ENCODE results near the gene ZMYND10.

The ZMYND10 gene

DNA sequence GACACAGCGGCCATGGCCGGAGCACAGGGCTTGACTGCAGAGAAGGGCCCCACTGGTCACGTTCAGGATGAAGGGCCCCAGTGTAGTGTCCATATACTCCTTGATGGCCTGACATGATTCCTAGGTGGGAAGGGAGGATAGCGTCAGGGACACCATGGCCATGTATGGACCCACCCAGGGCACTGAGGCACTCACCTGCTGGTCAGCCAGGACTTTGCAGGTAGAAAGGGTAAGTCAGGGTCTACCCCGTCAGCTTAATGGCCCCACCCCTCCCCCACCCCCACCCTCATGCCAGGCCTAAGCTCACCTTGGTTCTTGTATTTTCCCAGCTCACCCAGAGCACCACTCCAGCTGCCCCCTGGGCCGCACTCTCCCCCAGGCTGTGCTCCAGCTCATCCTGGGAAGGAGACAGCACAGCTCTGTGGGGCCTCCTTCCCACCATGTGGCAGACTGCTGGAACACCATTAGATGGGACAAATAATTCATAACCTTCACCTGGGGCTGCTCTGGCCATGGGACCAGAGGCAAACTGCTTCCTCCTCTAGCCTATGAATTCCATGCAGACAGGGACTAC, 44.8 kb downstream of the ZMYND10 start:
- DNase-seq: no peak

DNA sequence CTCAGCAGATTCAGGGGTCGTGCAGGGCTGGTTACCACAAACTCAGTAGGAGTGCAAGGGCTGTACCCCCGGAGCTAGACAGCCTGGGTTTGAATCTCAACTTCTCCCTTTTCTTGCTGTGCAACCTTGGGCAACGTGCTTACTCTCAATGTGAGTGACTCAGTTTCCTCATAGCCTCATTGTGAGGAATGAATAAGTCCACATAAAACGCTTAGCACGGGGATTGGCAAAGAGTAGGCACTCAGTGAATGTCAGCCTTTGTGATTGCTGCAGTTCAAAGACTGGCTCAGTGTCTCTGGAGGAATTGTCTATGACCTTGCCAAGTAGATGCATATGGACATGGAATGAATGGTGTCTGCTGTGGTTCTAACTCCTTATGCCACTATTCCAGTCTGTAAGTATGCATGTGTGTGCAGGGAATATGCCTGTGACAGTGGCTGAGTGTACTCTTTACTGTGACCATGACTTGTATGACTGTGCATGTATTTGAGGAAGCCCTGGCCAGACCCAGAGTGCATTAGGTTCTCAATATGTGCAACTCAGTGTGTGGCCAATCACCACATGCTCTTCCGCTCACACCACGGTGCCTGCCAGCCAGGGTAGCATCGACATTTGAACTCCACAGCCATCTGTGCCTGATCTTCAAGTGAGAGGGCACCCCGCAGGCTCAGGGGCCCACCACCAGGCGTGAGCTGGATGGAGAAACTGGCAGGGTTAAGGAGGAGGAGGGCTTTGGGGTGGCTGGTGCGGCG, 45.4 kb downstream of the ZMYND10 start:
- no peak for DNase-seq

DNA sequence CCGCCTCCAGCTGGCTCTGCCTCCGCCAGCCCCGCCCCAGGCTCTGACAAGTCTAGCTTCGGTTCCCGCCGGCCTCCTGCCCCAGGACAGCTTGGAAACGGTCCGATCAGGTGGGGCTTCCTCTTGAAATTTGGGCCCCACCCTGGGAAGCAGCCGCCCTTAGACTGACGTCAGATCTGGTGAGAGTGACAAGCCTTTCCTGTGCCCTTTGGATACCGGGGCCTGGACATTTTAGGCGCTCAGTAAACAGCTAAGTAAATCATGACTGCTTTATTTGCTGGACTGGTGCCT, 45.9 kb downstream of the ZMYND10 start:
- DNase-seq: no peak

DNA sequence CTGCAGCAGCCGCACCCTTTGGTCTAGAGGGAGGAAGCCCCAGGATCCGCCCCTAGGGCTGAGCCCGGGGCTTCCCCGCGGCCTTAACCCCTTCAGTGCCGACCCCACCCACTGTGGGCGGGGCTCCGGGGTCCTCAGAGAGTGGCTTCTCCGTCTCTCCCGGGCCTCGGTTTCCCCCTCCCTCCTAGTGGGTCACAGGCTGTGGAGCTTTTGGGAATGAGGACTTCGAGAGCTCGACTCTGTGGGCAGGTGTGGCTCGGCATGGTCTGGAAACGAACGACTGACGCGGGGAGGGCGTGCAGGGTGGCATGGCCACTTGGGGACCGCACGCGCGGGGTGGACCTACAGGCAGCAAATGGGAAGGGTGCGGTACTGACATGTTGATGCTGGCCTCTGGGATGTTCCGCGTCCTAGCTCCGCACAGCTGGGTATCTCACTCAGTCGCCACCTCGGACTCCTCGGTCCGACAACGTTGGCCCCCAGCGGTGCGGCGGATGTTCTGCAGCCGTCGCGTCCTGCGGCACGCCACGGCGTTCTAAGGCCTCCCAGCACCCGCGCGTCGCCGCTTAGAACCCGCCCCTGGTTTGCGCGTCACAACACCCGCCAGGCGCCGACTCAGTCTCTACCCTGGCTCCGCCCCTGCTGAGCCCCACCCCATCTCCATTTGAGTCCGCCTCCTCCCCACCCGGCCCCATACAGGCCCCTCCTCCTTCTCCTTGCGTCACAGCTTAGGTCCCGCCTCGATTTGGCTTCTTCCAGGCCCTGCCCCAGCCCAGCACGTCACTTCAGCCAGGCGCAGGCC, 46.5 kb downstream of the ZMYND10 start, which contains the start of the genes HYAL3 and NAA80:
TSS of gene HYAL3 (minus strand) at position 570 of the 802 bp plus-strand sequence. CDS start 3,803 bp downstream, outside the sequence.
TSS of gene NAA80 (minus strand) at position 570 of the 802 bp plus-strand sequence. CDS start 1,942 bp downstream, outside the sequence.
- DNase-seq: peak; percentile 97 to 98

DNA sequence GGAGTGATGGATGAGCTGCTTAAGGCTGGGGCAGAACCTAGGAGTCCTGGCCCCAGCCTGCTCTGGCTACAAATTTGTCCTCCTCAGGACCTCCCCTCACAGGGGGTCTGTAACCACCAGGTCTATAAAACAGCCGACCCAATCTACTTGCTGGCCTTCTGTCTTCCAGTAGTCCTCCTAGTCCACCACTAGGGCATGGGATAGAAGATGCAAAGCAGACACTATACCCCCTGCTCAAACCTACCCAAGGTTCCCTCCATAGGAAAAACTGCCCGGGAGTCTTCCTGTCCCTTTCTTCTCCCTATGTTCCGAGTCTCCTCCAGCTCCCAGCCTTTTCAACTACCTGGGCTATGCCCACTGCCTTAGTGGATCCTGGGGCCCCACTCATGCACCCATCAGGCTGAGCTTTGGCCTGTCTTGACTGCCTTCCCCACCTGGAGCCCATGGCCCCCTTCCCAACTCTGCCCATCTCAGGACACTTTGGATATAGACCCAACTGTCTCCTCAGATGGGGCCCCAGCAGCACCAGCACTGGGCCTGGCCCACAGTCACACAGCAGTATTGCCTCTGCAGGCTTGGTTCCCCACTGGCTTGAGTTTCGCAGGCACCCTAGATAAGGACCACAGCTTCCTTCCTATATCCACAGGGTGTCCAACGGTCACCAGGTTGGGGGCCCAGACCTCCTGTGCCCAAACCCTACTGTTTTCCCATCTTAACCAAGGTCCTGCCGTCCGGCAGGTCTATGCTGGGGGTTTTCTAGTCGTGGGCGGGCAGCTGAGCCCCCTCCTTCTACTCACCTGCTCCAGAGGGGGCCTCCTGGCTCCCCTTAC, 47.4 kb downstream of the ZMYND10 start:
- peak in 1 of 2 experiments; percentile 34 for DNase-seq

DNA sequence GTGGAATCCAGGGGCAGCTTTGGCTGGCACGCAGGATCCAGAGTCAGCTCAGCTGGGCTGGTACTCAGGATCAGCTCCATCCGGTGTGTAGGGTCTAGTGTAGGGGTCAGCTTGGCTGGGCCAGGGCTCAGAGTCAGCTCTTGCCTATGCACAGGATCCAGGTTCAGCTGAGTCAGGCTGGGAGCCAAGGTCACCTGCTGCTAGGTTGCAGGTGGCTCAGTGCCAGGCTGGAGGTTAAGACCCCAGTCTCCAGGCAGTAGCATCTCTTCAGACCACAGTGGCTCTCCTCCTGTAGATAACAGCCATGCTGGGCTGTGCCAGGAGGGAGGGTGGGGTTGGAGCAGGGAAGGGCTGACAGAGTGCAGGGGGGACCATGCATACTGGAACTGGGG, 48.2 kb downstream of the ZMYND10 start:
- no peak for DNase-seq

DNA sequence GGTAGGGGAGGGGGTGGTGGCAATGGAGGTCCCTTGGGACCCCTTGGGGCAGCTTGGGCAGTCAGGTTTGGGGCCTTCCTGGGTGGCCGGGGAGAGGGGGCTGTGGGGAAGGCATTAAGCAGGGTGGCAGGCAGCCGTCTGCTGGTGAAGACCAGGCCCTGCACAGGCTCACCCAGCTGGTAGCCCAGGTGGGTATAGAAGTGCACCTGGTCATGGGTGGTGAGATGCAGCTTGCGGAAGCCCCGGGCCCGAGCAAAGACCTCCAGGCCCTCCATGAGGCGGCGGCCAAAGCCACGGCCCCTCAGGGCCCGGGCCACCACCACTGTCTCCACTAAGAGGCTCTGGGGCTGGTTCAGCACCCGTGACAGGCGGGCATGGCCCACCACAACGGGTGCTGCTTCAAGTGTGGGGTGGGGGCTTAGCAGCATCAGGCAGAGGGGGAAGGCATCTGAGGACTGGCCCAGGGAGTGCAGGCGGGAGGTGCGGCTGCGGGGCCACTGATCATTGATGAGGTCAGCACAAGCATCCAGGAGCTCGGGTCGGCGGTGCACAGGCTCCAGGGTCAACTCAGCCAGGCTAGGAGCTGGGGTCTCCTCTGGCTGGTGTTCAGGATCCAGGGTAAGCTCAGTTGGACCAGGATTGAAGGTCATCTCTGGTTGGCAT, 48.7 kb downstream of the ZMYND10 start:
- DNase-seq: no peak

DNA sequence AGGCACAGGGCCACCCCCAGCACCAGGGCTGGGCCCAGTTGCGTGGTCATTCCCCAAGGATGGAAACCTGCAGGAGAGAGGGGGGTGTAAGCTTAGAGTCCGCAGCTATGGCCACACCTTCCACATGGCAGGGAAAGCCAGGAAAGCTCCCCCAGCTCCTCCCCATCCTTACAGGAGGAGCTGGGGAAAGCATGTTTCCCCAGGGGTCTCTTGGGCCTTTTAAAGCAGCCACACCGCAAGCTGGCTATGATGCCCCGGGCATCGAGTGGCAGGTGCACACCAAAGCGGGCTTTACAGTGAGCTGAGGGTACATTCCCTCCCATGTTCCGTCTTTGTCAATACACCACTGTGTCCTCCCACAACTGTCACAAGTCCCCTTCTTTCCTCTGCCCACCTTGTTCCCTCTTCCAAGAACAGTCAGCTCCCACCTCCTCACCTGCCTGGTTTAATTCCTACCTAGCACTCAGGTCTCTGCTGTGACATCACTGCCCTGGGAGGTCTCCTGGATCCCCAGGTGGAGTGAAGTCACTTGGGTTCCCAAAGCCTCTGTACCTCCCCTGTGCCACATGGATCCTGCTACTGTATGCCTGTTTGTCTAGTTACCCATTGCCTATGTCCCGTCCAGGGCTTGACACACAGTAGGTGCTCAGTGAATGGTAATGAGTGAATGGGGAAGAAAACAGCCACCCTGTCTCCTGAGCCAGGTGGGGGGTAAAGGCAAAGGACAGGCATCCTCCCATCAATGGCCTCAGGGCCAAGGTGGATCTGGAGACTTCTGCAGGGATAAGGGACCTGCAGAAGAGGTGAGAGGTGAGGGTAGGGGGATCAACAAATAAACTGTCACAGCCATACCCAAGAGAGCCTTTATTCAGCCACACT, 49.7 kb downstream of the ZMYND10 start:
- no peak for DNase-seq

DNA sequence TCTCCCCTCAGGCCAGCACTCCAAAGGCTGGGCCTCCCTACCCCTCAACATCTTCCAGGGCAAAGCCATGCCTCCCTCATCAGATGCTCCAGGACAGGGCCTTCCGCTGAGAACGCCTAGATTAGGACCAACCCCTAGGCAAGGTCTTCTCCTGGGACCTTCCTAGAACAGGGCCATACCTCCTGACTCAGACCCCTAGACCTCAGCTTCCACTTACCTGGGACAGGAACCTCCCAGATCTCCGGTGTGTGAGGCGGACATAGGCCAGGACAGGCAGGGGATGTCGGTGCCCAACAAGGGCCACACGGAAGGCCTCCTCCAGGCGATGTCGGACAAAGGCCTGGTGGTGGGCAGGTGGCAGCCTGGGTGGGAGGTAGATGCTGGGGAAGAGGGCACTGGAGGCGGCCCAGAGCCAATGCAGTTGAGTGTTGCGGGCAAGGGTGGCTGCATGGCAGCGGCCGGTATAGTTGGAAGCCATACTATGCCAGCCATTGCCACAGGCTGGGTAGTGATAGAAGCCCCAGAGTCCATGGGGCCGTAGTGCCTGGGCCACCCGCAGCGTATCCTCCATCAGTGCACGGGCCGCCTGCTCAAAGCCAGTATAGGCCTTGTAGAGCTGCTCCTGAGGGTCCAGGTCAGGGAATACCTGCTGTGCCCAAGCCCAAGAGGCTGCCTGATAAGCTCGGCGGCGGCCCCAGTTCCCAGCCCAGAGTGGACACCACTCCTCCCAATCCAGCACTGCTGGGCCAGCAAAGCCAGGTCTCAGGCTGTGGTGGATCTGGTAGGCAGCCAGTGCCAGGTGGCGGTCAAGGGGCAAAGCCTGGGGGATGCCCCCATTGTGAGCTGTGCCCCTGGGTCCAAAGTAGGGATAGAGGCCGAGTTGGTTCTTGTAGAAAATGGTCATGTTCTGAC, 50.8 kb downstream of the ZMYND10 start:
- DNase-seq: no peak

DNA sequence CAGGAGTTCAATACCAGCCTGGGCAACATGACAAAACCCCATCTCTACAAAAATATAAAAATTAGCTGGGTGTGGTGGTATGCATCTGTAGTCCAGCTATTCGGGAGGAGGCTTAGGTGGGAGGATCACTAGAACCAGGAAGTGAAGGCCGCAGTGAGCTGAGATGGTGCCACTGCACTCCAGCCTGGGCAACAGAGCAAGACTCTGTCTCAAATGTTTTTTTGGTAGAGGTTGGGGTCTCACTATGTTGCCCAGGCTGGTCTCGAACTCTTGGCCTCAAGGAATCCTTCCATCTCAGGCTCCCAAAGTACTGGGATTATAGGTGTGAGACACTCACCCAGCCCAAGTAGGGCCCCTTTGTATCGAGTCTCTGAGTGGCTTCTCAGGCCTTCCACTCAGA, 51.4 kb downstream of the ZMYND10 start:
- DNase-seq: no peak

DNA sequence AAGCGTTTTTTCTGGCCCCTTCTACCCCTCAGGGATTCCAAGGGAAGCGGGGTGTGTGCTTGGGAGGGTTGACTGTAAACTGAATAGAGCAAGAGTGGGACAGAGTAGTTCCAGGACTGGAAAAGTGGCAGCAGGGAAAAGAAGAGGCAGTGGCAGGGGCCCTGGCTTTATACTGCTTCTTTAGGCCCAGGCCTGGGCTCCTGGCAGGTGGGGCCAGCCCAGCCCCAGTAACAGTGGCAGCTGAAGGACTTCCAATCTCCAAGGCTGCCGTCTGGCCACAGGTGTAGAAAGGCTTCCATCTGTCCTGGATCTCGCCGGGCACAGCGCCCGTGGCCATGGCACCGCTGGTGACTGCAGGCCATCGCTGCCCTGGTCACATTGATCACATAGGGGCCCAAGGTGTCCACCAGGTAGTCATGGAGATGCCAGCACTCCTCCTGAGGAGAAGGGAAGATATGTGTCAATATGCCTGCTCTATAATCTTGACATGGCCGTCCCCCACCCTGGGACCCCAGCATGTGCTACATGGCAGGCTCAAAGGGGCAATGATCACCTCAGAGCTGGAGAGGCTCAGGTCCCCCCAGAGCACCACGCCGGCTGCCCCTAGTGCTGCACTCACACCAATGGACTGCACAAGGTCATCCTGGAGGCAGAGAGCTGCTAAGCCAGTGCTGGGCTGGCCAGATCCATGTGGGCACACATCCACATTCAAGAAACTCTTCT, 52.3 kb downstream of the ZMYND10 start:
- DNase-seq: no peak

DNA sequence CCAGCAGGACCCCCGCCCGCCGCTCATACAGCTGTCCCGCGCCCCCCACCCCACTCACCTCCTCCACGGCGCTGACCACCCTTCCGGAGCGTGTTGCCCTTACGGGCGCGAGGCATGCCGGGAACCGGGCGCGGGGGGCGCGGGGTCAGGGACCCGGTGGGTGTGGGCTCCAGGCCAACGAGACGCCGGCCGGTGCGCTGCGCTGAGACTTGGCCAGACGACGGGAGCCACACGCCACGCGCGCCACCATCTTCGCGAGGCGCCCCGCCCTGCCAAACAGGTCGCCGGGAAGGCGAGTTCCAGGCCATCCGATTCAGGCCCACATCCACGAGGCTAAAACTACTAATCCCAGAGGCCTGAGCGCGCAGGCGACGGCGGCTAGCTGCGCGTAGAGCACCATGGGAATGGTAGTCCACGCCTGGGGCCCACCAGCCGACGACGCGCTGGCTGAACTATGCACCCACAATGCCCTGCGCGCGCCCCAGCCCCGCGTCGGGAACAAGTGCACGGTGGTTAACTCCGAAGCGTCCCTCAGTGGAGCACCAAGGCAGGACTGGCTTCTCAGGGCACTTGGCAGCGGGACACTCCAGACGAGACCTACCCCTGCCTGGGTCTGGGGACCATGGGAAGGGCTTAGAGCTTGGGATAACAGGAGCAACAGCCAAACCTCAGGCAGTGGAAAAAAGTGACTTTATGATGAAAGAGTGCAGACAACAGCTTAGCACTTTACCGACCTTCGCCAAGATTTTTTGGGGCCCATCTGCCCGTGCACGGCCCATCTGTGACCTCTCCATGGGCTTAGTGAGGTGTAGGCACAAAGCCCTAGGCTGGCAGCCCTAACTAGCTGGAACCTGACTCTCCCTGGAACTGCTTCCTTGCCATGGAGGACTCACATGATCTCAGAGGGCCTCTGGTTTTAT, 53.1 kb downstream of the ZMYND10 start, which contains the start of gene IFRD2:
TSS of gene IFRD2 (minus strand) at position 271 of the 920 bp plus-strand sequence. CDS start at position 116, 155 bp downstream.
- peak; percentile 95 to 97 for DNase-seq
